ENCODE measurements around the gene CADPS. TPM values are rescaled to one million over a fixed set of nuclear protein-coding genes. Genes with fewer than 3 reads are reported as not detected.

The CADPS gene
- total and polyA plus RNA-seq, 9 of the 15 experiments (the other 6 are each of a cell fraction or from before 2014, with no cell fraction given), result not detected

DNA sequence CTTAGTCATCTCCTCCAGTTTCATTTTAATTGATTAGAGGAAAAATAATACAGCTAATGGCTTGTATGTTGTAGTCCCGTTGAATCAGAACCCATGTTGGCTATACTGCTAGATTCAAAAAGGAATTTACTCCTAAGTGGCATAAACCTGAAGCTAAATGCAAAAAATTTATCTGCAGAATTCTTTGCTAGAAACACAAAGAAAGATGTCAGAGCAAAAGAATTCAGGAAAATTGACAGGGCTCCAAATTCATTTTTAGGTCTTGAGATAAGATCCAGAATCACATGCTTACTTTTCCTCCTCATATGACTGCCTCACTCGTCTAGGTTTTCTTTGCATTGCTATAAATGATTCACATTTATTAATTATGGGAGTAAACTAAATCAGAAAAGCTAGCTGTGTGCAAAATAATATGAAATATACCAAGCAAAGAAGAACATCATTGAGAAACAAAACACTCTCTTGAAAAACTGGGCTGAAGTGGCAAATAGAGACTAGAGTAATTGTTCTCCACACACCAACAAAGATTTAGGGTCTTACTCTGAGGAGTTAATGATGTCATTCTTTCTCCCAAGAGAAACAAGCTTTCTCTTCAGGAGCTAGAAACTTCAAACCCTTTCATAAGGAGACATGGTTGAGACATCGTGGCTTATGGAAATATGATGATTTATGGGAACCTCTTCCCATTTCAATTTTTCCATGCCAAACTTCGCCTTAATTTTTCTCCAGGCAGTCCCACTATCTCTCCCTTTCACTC is 407.1 kb downstream of the CADPS start:
- H3K9me1 ChIP-seq (ENCODE audit: control insufficient read depth, insufficient read depth, low read length), result no peaks in the 10 kb centered on the region
- no peak for ATAC-seq
- no peaks in the 10 kb centered on the region for H3K36me3 ChIP-seq (ENCODE audit: control insufficient read depth, insufficient read depth, low read length)
- H3K27me3 ChIP-seq (ENCODE audit: control insufficient read depth in 2 of 2, insufficient read depth in 2 of 2, low read length in 2 of 2), result no peaks in the 10 kb centered on the region; a peak in 1 of 5 replicates
- CTCF ChIA-PET (ENCODE audit: low intra/inter-chr PET ratio), result no interaction called here
- BruUV-seq (replicated peaks), result no TSS peak
- no peak overlapping the region for H3K27ac ChIP-seq (ENCODE audit: extremely low read depth, low read depth, low read length)
- no peak overlapping the region for H3K4me2 ChIP-seq (ENCODE audit: insufficient read depth, low read length)
- H2AFZ ChIP-seq (ENCODE audit: low read depth, low read length), result no peak overlapping the region
- no peaks in the 10 kb centered on the region for H3K79me2 ChIP-seq (ENCODE audit: control insufficient read depth, insufficient read depth, low read length)
- H3K4me3 ChIP-seq, result no peak overlapping the region
- no peak overlapping the region for H3K9ac ChIP-seq (ENCODE audit: insufficient read depth in 1 of 2, low read depth in 2 of 2, low read length in 2 of 2)
- TF ChIP-seq ZNF699 (CRISPR knock-in tag; IDR thresholded peaks at IDR 0.05; ENCODE audit: insufficient replicate concordance) (no peak), ZNF408 (CRISPR knock-in tag; IDR thresholded peaks at IDR 0.05; ENCODE audit: low read depth) (no peak), PPARD (CRISPR knock-in tag; IDR thresholded peaks at IDR 0.05) (no peak), ADNP (tag; IDR thresholded peaks at IDR 0.05) (no peak), STAT5B (CRISPR knock-in tag; IDR thresholded peaks at IDR 0.05) (no peak)
- TF ChIP-seq, protein P1, sequence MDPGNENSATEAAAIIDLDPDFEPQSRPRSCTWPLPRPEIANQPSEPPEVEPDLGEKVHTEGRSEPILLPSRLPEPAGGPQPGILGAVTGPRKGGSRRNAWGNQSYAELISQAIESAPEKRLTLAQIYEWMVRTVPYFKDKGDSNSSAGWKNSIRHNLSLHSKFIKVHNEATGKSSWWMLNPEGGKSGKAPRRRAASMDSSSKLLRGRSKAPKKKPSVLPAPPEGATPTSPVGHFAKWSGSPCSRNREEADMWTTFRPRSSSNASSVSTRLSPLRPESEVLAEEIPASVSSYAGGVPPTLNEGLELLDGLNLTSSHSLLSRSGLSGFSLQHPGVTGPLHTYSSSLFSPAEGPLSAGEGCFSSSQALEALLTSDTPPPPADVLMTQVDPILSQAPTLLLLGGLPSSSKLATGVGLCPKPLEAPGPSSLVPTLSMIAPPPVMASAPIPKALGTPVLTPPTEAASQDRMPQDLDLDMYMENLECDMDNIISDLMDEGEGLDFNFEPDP (CRISPR knock-in tag; IDR thresholded peaks at IDR 0.05), result no peak
- TF ChIP-seq, protein P2, sequence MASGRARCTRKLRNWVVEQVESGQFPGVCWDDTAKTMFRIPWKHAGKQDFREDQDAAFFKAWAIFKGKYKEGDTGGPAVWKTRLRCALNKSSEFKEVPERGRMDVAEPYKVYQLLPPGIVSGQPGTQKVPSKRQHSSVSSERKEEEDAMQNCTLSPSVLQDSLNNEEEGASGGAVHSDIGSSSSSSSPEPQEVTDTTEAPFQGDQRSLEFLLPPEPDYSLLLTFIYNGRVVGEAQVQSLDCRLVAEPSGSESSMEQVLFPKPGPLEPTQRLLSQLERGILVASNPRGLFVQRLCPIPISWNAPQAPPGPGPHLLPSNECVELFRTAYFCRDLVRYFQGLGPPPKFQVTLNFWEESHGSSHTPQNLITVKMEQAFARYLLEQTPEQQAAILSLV (tag; IDR thresholded peaks at IDR 0.05), result no peak
- TF ChIP-seq, protein P3, sequence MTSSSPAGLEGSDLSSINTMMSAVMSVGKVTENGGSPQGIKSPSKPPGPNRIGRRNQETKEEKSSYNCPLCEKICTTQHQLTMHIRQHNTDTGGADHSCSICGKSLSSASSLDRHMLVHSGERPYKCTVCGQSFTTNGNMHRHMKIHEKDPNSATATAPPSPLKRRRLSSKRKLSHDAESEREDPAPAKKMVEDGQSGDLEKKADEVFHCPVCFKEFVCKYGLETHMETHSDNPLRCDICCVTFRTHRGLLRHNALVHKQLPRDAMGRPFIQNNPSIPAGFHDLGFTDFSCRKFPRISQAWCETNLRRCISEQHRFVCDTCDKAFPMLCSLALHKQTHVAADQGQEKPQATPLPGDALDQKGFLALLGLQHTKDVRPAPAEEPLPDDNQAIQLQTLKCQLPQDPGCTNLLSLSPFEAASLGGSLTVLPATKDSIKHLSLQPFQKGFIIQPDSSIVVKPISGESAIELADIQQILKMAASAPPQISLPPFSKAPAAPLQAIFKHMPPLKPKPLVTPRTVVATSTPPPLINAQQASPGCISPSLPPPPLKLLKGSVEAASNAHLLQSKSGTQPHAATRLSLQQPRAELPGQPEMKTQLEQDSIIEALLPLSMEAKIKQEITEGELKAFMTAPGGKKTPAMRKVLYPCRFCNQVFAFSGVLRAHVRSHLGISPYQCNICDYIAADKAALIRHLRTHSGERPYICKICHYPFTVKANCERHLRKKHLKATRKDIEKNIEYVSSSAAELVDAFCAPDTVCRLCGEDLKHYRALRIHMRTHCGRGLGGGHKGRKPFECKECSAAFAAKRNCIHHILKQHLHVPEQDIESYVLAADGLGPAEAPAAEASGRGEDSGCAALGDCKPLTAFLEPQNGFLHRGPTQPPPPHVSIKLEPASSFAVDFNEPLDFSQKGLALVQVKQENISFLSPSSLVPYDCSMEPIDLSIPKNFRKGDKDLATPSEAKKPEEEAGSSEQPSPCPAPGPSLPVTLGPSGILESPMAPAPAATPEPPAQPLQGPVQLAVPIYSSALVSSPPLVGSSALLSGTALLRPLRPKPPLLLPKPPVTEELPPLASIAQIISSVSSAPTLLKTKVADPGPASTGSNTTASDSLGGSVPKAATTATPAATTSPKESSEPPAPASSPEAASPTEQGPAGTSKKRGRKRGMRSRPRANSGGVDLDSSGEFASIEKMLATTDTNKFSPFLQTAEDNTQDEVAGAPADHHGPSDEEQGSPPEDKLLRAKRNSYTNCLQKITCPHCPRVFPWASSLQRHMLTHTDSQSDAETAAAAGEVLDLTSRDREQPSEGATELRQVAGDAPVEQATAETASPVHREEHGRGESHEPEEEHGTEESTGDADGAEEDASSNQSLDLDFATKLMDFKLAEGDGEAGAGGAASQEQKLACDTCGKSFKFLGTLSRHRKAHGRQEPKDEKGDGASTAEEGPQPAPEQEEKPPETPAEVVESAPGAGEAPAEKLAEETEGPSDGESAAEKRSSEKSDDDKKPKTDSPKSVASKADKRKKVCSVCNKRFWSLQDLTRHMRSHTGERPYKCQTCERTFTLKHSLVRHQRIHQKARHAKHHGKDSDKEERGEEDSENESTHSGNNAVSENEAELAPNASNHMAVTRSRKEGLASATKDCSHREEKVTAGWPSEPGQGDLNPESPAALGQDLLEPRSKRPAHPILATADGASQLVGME (CRISPR knock-in tag; IDR thresholded peaks at IDR 0.05), result no peak
- no peaks in the 10 kb centered on the region for H3K9me3 ChIP-seq (replicated peaks; ENCODE audit: control insufficient read depth, insufficient read depth, low read depth, low read length)
- no peaks in the 10 kb centered on the region for H4K20me1 ChIP-seq (replicated peaks; ENCODE audit: control insufficient read depth, insufficient read depth, low read length)
- in situ Hi-C loops (cut with MboI), result no loop called here
- no peak for FAIRE-seq
- intact Hi-C loops (cut with micrococcal nuclease), result no loop called here
- WGBS (ENCODE audit: insufficient coverage, low coverage, missing lambda C conversion rate), result 3% methylated on average over 4 of the region's 4 CpGs
- no peak for DNase-seq (ENCODE audit: extremely low read depth in 1 of 4, low spot score in 3 of 4)
- no peaks in the 10 kb centered on the region for H3K4me1 ChIP-seq (replicated peaks in 1 of 2; ENCODE audit: control insufficient read depth in 2 of 2, insufficient read depth in 2 of 2, low read length in 2 of 2)
- POLR2A ChIA-PET, result no interaction called here

All from K562 (cell line).